GM18499 (cell line): ENCODE measurements around the gene PAIP2B.

Experiments
- ATAC-seq: cut with Tn5 transposase; IDR thresholded peaks from one replicate; pipeline ENCODE4 v1.9.1; 2021; ENCODE audit warnings: moderate number of reproducible peaks; ENCODE audit not compliant: insufficient read depth, unreplicated experiment

Gene PAIP2B

GRCh38 chr2:71155846-71156245 lies 71.1 kb downstream of the PAIP2B start:
- ATAC-seq: no peak

- peak; percentile 74 for ATAC-seq
These were observed 72.1 kb downstream of the PAIP2B start for GRCh38 chr2:71154798-71155197.

GRCh38 chr2:71154279-71154678 lies 72.6 kb downstream of the PAIP2B start:
- no peak for ATAC-seq

DNA sequence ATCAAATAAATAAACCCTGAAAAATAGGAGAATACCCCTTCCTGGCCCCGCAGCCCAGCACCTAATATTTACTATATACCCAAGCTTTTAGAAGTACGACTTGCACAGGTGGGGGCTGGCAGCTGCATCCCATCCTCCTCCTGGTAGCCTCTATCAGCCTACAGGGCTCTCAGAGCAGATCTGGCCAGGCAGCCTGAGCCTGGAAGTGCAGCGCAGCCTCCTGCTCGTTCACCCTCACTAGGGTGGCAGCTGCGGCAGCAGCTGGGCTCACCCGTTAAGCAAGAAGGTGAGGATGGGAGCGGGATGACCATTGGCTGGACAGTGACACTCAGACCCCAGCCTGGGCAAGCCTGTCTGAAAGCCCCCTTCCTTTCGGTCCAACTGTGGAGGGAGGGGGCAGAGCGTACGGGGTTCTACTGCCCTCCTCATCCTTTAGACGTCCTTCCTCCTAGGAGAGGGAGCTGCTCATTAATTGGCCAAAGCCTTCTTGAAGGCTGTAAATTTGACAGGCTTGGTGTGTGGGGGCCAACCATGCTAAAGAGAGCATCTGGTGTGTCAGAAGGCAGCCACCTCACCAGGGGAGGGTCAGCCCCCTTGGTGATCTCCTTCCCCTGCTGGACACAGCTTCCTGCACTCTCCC lies 73.2 kb downstream of the PAIP2B start:
- no peak for ATAC-seq

- no peak for ATAC-seq
These were observed 75.3 kb downstream of the PAIP2B start for GRCh38 chr2:71151620-71152019.

DNA sequence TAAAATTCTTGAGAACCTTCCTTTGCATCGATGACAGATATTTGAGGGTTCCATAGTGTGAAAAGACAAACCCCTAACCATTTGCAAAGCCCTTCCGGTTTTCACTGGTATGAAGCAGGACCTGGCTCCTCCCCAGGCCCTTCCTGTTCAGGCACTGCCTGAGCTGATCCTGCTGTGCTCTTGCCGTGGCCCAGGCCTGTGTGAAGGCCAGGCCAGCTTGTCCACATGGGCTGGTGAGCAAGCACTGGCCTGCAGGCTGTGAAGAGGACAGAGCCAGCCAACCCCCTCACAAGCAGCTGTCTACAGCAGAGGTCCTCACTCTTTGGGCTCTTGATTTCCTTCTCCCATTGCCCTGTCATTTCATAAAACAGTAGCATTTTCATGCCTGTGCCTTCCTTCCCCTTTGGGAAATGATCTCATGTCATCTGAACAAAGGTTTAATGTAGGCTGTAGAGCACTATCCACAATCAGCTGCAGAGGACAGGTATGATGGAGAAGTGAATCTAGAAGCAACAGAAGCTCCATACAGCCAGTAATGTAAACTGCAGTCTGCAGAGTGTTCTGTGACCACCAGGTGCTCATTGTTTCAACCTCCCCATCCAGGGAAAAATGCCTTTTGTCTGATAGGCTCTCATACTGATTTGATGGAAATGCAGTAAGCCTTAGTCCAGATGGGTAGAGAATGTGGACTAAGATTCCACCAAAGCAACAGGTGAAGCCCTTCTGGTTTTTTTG lies 76.7 kb downstream of the PAIP2B start:
- ATAC-seq: no peak

DNA sequence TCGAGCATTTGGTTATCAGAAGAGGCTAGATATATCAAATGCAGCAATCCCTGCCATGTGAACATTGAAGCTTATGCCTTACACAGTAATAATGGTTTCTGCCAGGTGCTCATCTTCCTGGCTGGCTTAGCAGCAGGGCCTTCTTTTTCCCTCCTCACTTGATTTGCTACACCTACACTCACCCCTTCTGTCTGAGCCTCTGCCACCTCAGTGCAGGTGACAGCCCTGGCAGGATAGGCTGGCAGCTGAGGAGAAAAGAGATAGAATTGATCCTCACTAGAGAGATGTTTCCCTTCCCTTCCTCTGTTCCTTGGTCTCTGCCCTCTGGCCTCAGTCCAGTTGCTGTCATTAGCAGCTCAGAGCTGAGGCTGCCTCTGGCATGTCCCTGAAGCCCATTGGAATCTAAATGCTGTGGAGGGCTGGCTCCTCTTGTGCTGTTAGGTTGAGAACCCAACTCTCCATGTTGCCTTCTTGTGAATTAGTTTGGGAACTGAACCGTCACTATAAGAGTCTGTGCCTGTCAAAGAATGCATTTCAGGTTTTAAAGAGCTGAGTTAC lies 78.3 kb downstream of the PAIP2B start:
- no peak for ATAC-seq

DNA sequence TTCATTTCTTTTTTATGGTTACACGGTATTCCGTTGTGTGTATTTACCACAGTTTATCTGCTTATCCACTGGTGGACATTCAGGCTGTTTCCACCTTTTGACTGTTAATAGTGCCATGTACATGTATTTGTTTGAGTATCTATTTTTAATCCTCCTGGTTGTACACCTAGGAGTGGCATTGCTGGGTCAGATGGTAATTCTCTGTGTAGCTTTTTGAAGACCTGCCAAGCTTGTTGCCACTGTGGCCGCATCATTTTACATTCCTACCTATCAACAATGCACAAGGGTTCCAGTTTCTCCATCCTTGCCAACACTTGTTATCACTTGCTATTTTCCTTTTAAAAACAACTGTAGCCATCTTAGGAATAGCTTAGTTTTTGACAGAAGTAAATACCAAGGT lies 83.1 kb downstream of the PAIP2B start:
- no peak for ATAC-seq

GRCh38 chr2:71136174-71136573 lies 90.7 kb downstream of the PAIP2B start:
- ATAC-seq: no peak

DNA sequence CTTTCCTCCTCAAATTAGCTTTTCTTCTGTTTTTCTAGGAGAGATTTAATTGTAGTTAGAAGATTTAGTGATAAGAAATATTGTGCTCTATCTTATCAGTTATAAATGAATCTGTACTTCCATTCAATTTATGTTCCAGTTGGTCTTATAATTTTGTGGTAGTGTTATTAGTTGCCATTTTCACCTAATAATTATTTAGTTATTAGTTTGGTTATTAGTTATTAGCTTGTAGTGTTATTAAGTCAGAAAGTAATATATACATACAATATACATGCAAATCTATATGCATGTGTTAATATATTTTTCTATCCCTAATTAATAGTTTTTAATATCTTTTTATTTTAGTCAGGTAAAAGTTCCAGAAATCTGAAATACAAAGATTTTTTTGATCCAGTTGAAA lies 93.3 kb downstream of the PAIP2B start:
- no peak for ATAC-seq
